HG03571 (cell line): ENCODE measurements around the gene CFAP410.
A peak's percentile ranks its signal among the peaks of the same experiment; 100 is the strongest.
"Not testable (repeated sequence)": the region's sequence is repeated elsewhere in the genome, so short reads cannot be mapped to it uniquely, and the experiment has no call there.

ENCODE experiments used
- ATAC-seq: cut with Tn5 transposase; IDR thresholded peaks from one replicate; pipeline ENCODE4 v1.9.1; 2021; ENCODE audit not compliant: unreplicated experiment

Gene CFAP410

GRCh38 chr21:44370027-44370735, 31.0 kb upstream of the CFAP410 start:
- ATAC-seq = no peak

GRCh38 chr21:44368711-44369446, 29.7 kb upstream of the CFAP410 start:
- ATAC-seq = no peak

DNA sequence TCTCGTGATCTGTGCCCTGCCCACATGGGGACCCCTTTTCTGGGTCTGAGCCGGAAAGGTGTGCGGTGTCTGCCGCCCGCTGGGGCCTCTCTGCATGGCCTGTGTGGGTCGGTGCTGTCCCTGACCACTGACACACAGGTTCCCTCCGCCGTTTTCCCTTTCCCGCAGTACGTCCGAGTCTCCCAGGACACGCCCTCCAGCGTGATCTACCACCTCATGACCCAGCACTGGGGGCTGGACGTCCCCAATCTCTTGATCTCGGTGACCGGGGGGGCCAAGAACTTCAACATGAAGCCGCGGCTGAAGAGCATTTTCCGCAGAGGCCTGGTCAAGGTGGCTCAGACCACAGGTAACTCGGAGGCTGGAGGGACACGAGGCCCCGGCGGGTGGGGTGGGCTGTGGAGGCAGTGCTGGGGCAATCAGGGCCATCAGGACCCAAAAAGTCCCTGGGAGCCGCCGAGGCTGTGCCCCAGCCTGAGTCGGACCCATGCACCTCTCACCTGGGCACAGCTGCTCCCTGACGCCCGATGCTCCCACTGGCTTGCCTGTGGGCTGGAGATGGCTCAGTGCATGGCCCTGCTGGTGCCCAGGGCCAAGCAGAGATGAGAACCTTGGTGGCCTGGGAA, 27.5 kb upstream of the CFAP410 start:
- ATAC-seq = no peak

GRCh38 chr21:44365967-44366585, 26.9 kb upstream of the CFAP410 start:
- ATAC-seq = no peak

GRCh38 chr21:44365251-44365966, 26.2 kb upstream of the CFAP410 start:
- ATAC-seq = no peak

GRCh38 chr21:44364151-44365053, 25.2 kb upstream of the CFAP410 start:
- ATAC-seq = no peak

DNA sequence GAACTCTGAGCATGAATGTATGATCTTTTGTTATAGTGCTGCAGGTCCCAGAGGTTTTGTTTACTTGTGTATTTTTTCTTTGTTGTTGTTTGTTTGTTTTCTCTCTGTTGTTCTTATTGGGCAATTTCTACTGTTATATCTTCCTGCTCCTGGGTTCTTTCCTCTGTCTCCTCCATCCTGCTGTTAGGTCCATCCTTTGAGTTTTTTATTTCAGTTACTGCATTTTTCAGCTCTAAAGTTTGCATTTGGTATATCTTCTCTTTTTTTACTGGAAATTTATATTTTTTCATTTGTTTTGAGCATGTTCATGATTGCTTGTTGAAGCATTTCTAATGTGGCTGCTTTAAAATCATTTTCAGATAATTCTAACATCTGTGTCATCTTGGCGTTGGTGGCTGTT, 24.1 kb upstream of the CFAP410 start:
- ATAC-seq = no peak

DNA sequence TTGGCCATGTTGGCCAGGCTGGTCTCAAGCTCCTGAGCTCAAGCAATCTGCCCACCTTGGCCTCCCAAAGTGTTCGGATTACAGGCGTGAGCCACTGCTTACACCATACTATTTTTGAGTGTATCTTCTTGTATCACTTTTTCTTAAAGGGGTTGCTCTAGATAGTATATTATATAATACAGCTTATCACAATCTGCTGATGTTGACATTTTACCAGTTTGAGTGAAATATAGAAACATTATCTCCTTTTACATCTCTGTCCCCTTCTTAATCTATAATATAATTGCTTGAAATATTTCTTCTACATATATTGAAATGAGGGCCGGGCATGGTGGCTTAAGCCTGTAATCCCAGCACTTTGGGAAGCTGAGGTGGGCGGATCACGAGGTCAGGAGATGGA, 22.7 kb upstream of the CFAP410 start:
- ATAC-seq = not testable (repeated sequence)

- ATAC-seq = no peak
Observed at GRCh38 chr21:44360159-44360558, 21.0 kb upstream of the CFAP410 start.

DNA sequence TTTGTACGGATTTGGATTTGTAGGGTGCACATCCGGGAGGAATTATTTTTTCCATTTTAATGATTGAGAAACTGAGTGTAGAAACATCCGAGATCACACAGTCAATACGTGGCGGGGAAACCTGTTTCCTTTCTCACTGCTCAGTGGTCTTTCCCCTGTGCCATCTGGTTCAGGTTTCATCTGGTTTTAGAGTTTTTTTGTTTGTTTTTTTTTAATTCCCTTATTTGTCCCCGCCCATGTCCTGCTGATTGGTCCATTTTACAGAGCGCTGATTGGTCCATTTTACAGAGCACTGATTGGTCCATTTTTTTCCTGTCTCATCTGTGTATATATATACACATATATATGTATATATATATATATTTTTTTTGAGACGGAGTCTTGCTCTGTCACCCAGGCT, 20.2 kb upstream of the CFAP410 start:
- ATAC-seq = no peak

DNA sequence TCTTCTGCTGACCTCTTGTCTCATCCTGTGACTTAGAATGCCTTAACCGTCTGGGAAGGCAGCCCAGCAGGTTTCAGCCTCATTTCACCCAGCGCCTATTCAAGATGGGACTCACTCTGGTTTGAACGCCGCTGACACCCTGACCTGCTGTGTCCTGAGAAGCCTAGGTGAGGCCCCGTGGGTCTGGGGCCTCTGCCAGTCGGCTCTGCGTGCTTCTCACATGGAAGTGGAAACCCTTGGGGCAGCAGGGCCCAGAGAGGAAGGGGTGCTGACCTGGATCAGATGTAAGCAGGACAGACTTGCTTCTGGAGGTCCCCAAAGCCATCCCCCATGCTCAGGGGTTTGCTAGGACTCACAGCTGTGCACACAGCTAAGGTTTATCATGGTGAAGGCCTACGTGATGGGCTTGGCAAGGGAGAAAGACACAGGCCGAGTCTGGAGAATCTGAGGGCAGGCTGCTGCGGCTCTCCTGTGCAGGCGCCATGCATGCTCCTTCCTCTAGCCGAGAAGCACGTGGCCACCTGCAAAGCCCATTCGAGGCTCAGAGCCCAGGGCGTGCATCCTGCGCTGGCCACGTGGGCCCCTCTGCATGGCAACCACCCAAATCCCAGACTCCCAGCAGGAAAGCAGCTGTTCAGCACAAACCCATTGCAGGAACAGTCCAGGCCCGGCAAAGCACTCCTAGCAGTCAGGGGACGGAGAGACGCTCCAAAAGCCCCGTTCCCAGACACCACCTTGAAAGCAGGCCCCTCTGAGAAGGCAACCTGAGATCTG, 18.1 kb upstream of the CFAP410 start:
- ATAC-seq = no peak

DNA sequence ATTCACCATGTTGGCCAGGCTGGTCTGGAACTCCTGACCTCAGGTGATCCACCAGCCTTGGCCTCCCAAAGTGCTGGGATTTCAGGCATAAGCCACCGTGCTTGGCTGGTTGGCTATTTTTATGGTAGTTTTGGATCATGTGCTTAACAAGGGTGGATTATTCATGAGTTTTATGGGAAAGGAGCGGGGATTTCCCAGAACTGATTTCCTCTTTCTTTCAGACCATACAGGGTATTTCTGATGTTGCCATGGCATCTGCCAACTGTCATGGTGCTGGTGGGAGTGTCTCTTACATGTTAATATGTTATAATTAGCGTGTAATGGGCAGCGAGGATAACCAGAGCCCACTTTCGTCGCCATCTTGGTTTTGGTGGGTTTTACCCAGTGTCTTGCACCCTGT, 17.4 kb upstream of the CFAP410 start:
- no peak for ATAC-seq

DNA sequence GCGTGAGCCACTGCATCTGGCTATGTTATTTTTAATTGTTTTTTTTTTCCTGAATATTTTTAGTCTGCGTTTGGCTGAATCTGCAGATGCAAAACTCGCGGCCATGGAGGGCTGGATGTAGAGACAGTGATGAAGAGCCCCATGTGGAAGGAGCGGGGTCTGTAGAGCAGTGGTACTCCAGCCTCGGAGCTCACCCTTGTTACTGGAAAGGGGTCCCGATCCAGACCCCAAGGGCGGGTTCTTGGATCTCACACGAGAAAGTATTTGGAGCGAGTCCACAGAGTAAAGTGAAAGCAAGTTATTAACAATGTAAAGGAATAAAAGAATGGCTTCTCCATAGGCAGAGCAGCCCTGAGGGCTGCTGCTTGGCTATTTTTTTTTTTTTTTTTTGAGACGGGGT, 17.0 kb upstream of the CFAP410 start:
- no peak for ATAC-seq

GRCh38 chr21:44354775-44355771, 15.9 kb upstream of the CFAP410 start:
- ATAC-seq = no peak

- ATAC-seq = peak; percentile 4
Observed at GRCh38 chr21:44354001-44354405, 14.8 kb upstream of the CFAP410 start.

DNA sequence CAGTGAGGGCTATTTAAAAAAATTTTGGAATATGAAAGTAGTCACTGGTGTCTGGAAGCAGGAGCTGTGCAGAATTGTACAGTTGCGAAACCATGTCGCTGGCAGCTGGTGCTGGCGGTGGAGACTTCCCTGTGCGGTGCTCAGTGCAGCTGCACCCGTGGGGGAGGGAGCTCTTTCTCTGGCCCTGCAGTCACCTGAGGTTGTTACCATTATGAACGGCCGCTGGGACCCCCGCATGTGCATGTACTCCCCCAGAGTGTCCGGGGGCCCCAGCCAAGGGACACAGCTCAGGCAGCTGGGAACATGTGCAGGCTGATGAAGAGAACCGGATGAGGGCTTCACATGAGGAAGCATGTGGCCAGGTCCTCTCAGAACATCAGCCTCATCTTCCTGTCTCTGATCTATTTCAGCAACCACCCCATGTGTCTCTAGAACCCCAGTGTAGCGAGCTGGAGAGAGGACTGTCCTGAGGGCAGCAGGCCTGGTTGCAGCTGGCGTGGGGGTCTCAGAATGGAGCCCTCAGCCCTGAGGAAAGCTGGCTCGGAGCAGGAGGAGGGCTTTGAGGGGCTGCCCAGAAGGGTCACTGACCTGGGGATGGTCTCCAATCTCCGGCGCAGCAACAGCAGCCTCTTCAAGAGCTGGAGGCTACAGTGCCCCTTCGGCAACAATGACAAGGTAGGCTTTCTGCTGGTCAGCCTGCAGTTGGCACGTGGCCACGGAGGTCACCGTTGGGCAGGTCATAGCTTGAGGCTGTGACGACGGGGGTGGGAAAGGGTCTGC, 14.2 kb upstream of the CFAP410 start, which contains the start of gene TRPM2:
TSS of gene TRPM2 (plus strand) at position 431 of the 780 bp plus-strand sequence. CDS start at position 511, 80 bp downstream.
- ATAC-seq = peak; percentile 60

- no peak for ATAC-seq
Observed at GRCh38 chr21:44352253-44352860, 13.2 kb upstream of the CFAP410 start.
